Heart left ventricle (tissue), 16 donors: ENCODE data around the gene ALK. TPM values are rescaled to one million over a fixed set of nuclear protein-coding genes. Genes with fewer than 3 reads are reported as not detected.

ENCODE experiments used
- ATAC-seq, 4 donors: fragments of 200-7000 bp; cut with Tn5 transposase; one replicate each; pipeline ENCODE4 v1.9.1; 2020 to 2022; ENCODE audit warnings: moderate library complexity in 4 of 4, mild to moderate bottlenecking in 3 of 4, moderate number of reproducible peaks in 1 of 4
- DNase-seq, 5 donors: peaks; one replicate each; pipeline ENCODE4 v3.0.0-alpha.2; 2020
- H3K27ac ChIP-seq, 12 donors: fragments of 200-600 bp; sonication (generic) in 4 of 12; one replicate each; pipeline versions ENCODE4 v1.5.0 to v1.8.0; 2016 to 2022; ENCODE audit warnings: mild to moderate bottlenecking in 2 of 12
- H3K27me3 ChIP-seq, 9 donors: fragments of 200-600 bp; sonication (generic) in 2 of 9; one replicate each; pipeline versions ENCODE4 v1.5.1 to v1.8.0; 2016 to 2022; ENCODE audit warnings: mild to moderate bottlenecking in 3 of 9
- H3K36me3 ChIP-seq, 9 donors: fragments of 200-600 bp; sonication (generic) in 2 of 9; one replicate each; pipeline versions ENCODE4 v1.5.0 to v1.8.0; 2018 to 2022; ENCODE audit warnings: mild to moderate bottlenecking in 2 of 9
- H3K4me1 ChIP-seq, 12 donors: fragments of 200-600 bp; sonication (generic) in 4 of 12; one replicate each; pipeline versions ENCODE4 v1.5.0 to v1.8.0; 2016 to 2022; ENCODE audit warnings: mild to moderate bottlenecking in 3 of 12
- H3K4me3 ChIP-seq, 12 donors: fragments of 200-600 bp; sonication (generic) in 4 of 12; one replicate each; pipeline versions ENCODE4 v1.5.0 to v1.8.0; 2017 to 2022; ENCODE audit warnings: mild to moderate bottlenecking in 9 of 12, moderate library complexity in 4 of 12
- H3K9me3 ChIP-seq, 12 donors: fragments of 200-600 bp; sonication (generic) in 4 of 12; one replicate each; pipeline versions ENCODE4 v1.5.0 to v1.8.0; 2016 to 2022; ENCODE audit warnings: mild to moderate bottlenecking in 1 of 12
- CTCF ChIP-seq, 12 donors: fragments of 200-600 bp; sonication (generic) in 4 of 12; IDR thresholded peaks; one replicate each; pipeline versions ENCODE4 v1.5.0 to v1.8.0; 2018 to 2022; ENCODE audit warnings: antibody characterized with exemption in 12 of 12, mild to moderate bottlenecking in 5 of 12
- POLR2A ChIP-seq, 2 donors: fragments of 450-650 bp; IDR thresholded peaks; one replicate each; pipeline ENCODE4 v1.6.1; 2017; ENCODE audit warnings: antibody characterized with exemption in 2 of 2, mild to moderate bottlenecking in 2 of 2, moderate library complexity in 2 of 2
- WGBS, 4 donors: extraction: QIAGEN DNeasy Blood & Tissue Kit in 2 of 4; methylation state at CpG; one replicate each; pipeline versions ENCODE4 v1.1.5 to v1.1.7; 2013 to 2018; 5-methylcytosine and 5-hydroxymethylcytosine counted together
- intact Hi-C, 10 donors: fragments of 100-400 bp; cut with DNase I; formaldehyde crosslinking; loops; one replicate each; pipeline versions ENCODE4 v1.11.1 to v1.14.2; 2022
- polyA plus RNA-seq, 2 donors: library from polyadenylated mRNA; stranded (reverse); fragments of 200-250 nt; gene quantifications; one replicate each; pipeline ENCODE4 v1.2.3, GENCODE V29; 2013
- total RNA-seq, 9 donors: library from RNA; depleted of rRNA in 2 of 9; stranded (reverse); fragments of >200 nt in 2 of 9; fragmentation: NEBNext Ultra II Directional in 3 of 9; extraction: Animal tissue kit (Norgen Biotek cat#: 25700) in 3 of 9; gene quantifications; one replicate each; pipeline versions ENCODE4 v1.1.0 to v1.2.4, GENCODE V29; 2016 to 2023
- donor health status: ischemic (EF 13 %, LVEDD 7.1; RV severe dilation, severe dysfunction).
- donor health status: healthy with polysubstance abuse.
- donor health status: DM: no; HTN: yes; CAD: no.
- donor health status: DM: no; HTN: no; CAD: no.
- donor health status: ischemic (EF 25% LVEDD 6.9; RV normal size, moderate dysfunction).
- donor health status: ischemic (EF 25% LVEDD 5.7; RV mildly dilated, moderate dysfunction).
- donor health status: healthy.
- donor health status: DM: yes; HTN: yes; CAD: no.
- donor health status: ischemic (EF 35%, LVEDD 5.7; RV mildly dilated, moderate dysfunction).
- donor health status: nonischemic (EF 11% LVEDD 7.7; RV severe dilation, severe dysfunction).
- donor health status: DM: yes; HTN: yes; CAD: no.
- donor health status: PGD.
- donor health status: ischemic (EF 29% LVEDD 5.4; RV normal size, mild dysfunction).
- donor health status: nonischemic (EF 23%, LVEDD 6.1; RV moderate dilation, normal function).

The ALK gene
- total and polyA plus RNA-seq, 11 donors, result 0.05 to 0.50 (median 0.13) TPM; not detected in 5

GRCh38 chr2:29374823-29375222 lies 546.6 kb downstream of the ALK start:
- Histone ChIP-seq H3K27ac (no peak overlapping the region), H3K27me3 (peaks cover 0 to 5% (median 0%) of the 10 kb centered on the region in 9 donors), H3K36me3 (no peaks in the 10 kb centered on the region), H3K4me1 (no peaks in the 10 kb centered on the region), H3K4me3 (no peak overlapping the region), H3K9me3 (no peaks in the 10 kb centered on the region)
- DNase-seq (no peak), ATAC-seq (no peak)
- TF ChIP-seq POLR2A (IDR thresholded peaks at IDR 0.05) (no peak), CTCF (IDR thresholded peaks at IDR 0.05) (no peak)
- intact Hi-C loops, result no loop called here
- WGBS, 4 donors, result 78 to 89% (median 84%) methylated on average over 5 of the region's 5 CpGs

DNA sequence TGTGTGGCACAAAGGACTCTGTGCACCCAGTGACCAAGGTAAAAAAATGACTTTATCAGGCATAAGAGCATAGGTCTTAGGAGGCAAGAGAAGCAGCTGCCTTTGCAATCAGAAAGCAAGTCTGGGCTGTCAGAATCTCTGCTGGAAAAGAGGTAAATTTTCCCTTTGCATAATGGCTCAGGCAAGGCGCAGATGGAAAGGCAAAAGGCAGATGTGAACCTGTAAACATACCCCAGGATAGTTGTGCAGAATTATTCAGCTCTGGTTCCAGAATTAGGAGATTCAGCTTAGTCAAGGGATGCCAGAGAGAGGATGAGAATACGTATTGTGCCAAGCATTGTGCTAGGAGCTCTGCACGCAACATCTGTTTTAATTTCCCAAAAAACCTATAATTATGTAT lies 547.5 kb downstream of the ALK start:
- Histone ChIP-seq H3K27ac (no peak overlapping the region), H3K9me3 (no peaks in the 10 kb centered on the region), H3K36me3 (no peaks in the 10 kb centered on the region), H3K4me1 (no peaks in the 10 kb centered on the region), H3K27me3 (peaks cover 0 to 5% (median 0%) of the 10 kb centered on the region in 9 donors), H3K4me3 (no peak overlapping the region)
- intact Hi-C loops, result no loop called here
- DNase-seq (no peak), ATAC-seq (no peak)
- WGBS, 4 donors, result 85 to 94% (median 92%) methylated on average over 3 of the region's 3 CpGs
- TF ChIP-seq CTCF (IDR thresholded peaks at IDR 0.05), result no peak
- no peak for TF ChIP-seq POLR2A (IDR thresholded peaks at IDR 0.05)

DNA sequence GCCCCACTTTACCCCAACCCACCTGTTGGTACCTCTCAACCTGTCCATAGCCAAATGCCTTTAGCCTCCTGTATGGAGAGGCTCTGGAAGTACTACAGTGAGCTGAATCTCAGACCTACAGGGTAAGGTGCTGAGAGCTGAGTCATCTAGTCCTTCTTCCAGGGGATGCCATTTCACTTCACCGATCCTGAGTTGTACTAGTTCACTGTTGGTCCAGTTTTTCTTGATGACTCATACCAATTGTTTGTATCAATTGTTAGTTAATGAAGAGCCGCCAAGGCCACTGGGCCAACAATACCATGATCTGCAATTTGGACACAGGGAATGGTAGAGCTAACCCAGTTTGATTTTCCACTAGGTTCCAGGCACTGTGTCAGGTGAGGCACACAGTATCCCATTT lies 549.2 kb downstream of the ALK start:
- Histone ChIP-seq H3K9me3 (no peaks in the 10 kb centered on the region), H3K27me3 (peaks cover 0 to 5% (median 0%) of the 10 kb centered on the region in 9 donors), H3K4me1 (no peaks in the 10 kb centered on the region), H3K27ac (no peak overlapping the region), H3K4me3 (no peak overlapping the region), H3K36me3 (no peaks in the 10 kb centered on the region)
- DNase-seq, result no peak
- ATAC-seq, result no peak
- intact Hi-C loops, result no loop called here
- WGBS, 4 donors, result 88 to 95% (median 90%) methylated on average over 2 of the region's 2 CpGs
- TF ChIP-seq CTCF (IDR thresholded peaks at IDR 0.05) (no peak), POLR2A (IDR thresholded peaks at IDR 0.05) (no peak)

DNA sequence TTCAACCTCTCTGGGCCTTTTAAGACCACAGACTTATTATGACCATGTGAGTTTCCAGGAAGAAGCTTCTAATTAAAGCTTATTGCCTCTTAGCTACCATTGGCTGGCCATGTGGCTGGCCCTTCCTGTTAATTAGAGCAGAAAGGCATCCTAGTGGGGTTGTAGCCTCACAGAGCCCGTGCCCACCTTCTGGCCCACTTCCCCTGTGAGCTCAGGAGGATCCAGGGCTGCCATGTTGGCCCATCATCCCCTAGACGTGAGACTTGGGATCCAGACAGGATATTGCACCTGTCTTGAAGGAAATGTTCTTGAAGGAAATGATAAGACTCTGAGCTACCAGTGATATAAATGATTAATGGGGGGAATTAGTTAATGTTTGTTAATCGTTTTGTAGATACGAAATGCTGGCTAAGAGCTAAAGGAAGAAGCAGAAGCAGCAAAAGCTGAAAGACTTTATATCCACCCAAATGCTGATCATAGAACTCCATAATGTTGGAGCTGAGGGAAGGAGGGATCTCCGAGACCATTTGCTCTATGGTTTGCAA lies 550.7 kb downstream of the ALK start:
- Histone ChIP-seq H3K27me3 (peaks cover 0 to 5% (median 0%) of the 10 kb centered on the region in 9 donors), H3K36me3 (no peaks in the 10 kb centered on the region), H3K27ac (no peak overlapping the region), H3K4me1 (no peaks in the 10 kb centered on the region), H3K9me3 (no peaks in the 10 kb centered on the region), H3K4me3 (no peak overlapping the region)
- WGBS, 4 donors, result 63 to 77% (median 72%) methylated on average over 4 to 5 of the region's 5 CpGs
- ATAC-seq (no peak), DNase-seq (no peak)
- no peak for TF ChIP-seq CTCF (IDR thresholded peaks at IDR 0.05)
- no peak for TF ChIP-seq POLR2A (IDR thresholded peaks at IDR 0.05)
- intact Hi-C loops, result no loop called here
